HG02885 (cell line): ENCODE measurements around the gene AK1.
"Not testable (repeated sequence)": the region's sequence is repeated elsewhere in the genome, so short reads cannot be mapped to it uniquely, and the experiment has no call there.

ENCODE experiments used
- ATAC-seq: cut with Tn5 transposase; IDR thresholded peaks from one replicate; pipeline ENCODE4 v1.9.1; 2021; ENCODE audit warnings: mild to moderate bottlenecking; ENCODE audit not compliant: unreplicated experiment, poor library complexity

Gene AK1

GRCh38 chr9:127870153-127870491 lies 7.4 kb downstream of the AK1 start:
- ATAC-seq: not testable (repeated sequence)

GRCh38 chr9:127869310-127870152 lies 7.9 kb downstream of the AK1 start:
- peak; percentile 71 for ATAC-seq

DNA sequence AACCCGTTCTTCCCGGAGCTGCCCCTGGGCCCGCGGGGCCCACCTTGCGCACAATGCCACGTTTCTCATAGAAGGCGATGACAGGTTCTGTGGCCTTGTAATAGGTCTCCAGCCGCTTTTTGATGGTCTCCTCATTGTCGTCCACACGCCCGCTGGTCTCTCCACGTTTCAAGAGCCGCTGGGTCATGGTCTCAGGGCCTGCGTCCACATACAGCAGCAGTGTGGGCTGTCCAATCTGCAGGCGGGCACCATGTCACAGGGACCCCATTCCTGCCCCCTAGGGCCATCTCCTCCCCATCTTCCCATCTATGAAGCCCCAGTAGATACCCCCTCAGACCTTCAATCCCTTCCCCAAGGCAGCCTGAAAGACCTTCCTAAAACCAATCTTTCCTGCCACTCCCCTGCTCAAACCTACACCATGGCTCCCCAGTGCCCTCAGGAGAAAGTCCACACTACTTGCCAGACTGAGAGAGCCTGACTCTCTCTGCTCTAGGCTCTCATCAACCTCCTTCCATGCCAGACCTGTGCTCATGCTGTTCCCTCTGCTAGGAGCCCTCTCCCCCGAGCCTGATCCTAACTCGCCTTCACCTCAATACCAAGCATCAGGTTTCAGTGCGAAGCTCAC lies 9.1 kb downstream of the AK1 start:
- no peak for ATAC-seq

DNA sequence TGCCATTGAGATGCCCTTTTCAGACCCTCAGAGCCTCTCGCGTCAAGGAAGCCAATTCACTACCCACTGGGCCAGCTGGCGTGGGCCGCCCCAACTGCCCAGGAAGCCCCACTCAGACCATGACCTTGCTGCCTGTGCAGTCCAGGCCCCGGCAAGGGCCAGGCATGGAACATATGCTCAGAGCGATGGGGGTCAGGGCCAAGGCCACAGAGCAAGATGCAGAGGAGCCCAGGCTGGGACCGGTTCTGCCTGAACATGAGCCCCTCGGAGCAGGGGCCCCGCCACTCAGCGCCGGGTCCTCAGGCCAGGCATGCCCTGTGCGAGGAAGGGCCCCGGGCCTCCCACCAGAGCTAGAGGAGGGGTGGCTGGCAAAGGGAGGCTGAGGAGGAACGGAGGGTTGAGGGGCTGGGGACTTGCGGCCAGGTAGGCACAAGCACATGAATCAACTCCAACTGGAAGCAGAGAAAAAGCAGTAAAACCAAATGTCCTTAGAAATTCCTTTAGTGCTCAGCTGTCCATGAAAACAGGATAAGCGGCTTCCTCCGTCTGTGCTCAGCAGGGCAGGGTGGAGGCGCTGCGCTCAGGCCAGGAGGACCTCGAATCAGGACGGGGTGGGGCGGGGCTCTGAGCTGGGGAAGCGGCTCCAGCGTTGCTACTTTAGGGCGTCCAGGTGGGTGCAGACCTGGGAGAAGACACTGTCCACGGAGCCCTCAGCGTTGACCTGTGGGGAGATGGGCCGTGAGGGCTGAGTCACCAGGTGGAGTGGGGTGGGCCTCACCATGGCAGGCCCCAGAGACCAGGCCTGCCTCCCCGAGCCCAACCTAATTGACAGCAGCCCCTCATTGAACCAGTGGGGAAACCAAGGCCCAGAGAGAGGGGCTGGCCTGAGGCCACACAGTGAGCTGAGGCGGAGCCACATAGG lies 9.9 kb downstream of the AK1 start:
- ATAC-seq: no peak

- ATAC-seq: no peak
Observed at GRCh38 chr9:127866535-127866934, 10.9 kb downstream of the AK1 start.

DNA sequence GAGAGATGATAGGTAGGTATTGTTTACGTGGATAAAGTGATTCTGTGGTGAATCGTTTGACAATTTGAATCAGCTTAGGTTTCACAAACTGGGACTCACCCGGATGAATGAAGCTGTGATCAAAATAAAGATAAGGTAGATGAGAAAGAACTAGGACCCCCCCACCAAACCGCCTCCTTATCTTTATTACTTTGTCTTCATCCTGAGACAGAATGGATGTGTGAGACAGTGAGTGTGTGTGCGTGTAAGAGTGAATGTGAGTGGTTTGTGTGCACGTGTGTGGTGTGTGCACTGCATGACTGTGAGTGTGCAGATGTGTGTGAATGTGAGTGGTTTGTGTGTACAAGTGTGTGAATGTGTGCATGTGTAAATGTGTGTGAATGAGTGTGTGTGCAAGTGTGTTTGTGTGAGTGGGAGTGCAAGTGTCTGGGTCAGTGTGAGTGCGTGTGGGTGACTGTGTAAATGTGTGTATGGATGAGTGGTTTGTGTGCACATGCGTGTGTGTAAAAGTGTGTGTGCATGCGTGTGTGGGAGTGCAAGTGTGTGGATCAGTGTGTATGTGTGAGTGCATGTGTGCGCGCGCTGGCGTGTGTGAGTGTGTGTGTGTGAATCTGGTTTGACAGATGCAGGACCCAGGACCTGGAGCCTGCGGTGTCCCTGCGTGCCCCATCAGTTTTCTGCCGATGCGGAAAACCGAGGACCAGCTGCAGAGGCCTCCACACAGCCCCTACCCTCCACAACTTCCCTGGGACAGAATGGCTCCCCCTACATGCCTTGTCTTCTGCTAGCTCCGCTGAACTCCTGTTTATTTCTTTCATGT lies 11.6 kb downstream of the AK1 start:
- ATAC-seq: no peak

DNA sequence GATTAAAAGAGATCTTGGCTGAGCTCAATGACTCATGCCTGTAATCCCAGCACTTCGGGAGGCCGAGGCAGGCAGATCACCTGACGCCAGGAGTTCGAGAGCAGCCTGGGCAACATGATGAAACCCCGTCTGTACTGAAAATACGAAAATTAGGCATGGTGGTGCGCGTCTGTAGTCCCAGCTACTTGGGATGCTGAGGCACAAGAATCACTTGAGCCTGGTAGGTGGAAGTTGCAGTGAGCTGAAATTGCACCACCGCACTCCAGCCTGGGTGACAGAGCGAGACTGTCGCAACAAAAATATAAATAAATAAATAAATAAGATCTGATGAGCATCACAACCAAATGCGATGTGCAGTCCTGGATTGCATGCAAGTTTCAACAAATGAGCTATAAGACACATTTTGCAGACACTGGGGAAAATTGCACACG lies 14.3 kb downstream of the AK1 start:
- no peak for ATAC-seq

- no peak for ATAC-seq
Observed at GRCh38 chr9:127862075-127863011, 15.1 kb downstream of the AK1 start.

DNA sequence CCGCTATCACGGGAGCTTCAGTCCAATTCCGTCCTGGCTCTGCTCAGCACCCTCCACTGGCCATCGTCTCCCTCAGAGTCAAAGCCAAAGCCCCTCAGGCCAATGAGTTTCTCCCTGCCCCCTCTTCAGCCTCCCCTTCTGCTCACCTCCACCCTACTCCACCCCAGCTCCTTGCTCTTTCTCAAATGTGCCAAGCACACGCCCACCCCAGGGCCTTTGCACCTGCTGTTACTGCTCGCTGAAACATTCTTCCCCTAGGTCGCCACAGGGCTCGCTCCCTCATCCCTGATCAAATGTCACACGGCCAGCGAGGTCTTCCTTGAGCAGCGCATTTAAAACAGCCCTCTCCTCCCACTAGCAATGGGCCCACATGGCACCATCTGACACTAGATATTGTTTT lies 16.7 kb downstream of the AK1 start:
- ATAC-seq: no peak

DNA sequence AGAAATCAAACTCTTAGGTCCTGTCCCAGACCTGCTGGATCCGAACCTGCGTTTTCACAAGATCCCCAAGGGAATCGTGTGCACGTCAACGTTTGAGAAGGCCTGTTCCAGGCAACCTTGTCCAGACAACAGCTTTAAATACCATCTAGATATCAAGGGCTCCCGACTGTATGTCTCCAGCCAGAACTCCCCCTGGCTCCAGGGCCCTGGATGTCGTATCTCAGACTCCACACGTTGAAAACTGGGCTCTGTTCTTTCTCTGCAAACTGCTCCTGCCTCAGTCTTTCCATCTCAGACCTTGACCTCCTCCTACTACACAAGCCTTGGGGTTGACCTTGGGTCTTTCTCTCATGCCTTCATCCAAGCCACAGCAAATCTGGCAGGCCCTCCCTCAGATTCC lies 17.2 kb downstream of the AK1 start:
- no peak for ATAC-seq

GRCh38 chr9:127858041-127858512 lies 19.4 kb downstream of the AK1 start:
- ATAC-seq: no peak

- ATAC-seq: no peak
Observed at GRCh38 chr9:127857278-127857677, 20.2 kb downstream of the AK1 start.

GRCh38 chr9:127856729-127857116 lies 20.8 kb downstream of the AK1 start:
- no peak for ATAC-seq

DNA sequence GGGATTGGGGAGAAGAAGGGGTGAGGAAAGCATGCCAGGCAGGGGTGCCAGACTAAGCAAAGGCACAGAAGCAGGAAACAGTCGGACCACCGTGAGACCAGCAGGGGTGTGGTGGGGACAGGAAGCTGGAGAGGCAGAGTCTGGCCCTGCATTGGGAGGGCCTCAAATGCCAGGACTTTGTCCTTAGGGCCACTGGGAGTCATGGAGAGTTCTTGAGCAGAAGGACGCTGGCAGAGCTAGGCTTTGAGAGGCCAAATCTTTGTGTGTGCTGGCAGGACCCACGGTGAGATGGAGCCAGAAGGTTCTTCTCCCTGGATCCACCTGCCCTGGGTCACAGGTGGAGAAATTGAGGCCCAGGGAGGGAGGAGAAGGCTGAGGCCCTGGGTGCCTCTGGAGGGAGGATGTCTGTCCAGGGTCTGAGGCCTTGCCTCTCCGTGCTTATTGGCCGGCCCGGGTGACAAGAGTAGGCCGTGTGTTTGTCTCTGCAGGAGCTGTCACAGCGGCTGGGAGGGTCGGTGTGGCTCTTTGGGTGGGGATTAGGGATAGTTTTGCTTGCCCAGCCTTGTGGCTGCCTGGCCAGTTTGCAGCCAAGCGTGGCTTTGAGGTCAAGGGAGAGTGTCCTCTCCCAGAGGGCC lies 21.3 kb downstream of the AK1 start:
- ATAC-seq: no peak

GRCh38 chr9:127855522-127855921 lies 22.0 kb downstream of the AK1 start:
- ATAC-seq: no peak

DNA sequence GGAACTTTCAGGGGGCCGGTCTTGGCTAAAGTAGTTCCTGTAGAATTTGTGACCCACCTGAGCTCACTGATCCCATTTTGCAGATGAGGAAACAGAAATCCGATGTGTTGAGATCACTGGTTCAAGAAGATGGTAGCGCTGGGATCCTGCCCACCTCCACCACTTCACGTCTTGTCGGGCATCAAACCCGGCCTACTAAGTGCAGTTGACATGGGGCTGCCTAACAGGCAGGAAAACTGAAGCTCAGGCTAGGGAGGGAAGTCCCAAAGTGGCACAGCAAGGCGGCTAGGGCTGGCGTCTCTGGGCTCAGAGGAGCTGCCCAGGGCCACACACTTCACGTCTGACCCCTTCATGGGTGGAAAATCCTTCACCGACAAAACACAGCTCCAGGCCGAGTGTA lies 22.5 kb downstream of the AK1 start:
- no peak for ATAC-seq

DNA sequence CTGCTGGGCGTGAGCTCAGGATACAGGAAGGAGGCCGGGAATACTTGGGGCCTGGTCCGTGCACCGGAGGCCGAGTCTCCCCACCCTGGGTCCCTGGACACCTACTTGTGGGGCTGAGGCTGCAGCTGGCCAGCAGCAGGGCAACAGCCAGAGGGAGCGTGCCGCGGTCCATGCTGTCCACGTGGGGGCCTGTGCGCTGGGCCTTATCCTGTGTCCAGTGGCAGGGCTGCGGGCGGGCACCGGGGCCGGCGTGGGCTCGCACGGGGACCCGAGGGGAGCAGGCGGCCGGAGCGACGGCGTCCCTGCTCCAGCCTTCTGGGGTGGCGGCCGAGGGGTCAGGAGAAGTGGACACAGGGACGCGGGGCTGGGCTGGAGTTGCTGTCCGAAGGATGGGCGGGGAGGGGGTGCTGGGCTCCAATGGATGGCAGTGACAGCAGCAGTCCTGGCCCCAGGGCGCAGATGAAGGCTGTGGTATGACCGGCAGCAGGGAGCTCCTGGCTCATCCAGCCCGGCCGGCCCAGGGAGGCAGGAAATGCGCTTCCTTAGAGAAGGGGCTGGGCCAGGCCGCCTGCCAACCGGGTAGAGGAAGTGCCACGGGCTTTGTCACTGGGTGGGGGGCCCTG lies 23.2 kb downstream of the AK1 start, which contains the start of gene ENG:
Gene ENG, minus strand, starts transcription at position 475 of the 623 bp plus-strand sequence. Its CDS starts 303 bp downstream, at position 172.
- no peak for ATAC-seq
